HepG2 (cell line): ENCODE data around the gene ATXN7L2. TPM values are rescaled to one million over a fixed set of nuclear protein-coding genes. Genes with fewer than 3 reads are reported as not detected.
A peak's percentile ranks its signal among the peaks of the same experiment; 100 is the strongest.

Experiments
- ATAD3A ChIP-seq: sonication (generic); formaldehyde crosslinking; IDR thresholded peaks from 2 replicates; pipeline ENCODE4 v1.4.0; 2020; ENCODE audit warnings: missing genetic modification reagents
- DR1 ChIP-seq: sonication (generic); formaldehyde crosslinking; IDR thresholded peaks from 2 replicates; pipeline ENCODE4 v1.8.0; 2021; ENCODE audit warnings: mild to moderate bottlenecking, missing genetic modification reagents, inconsistent platforms
- ETV6 ChIP-seq: sonication (generic); formaldehyde crosslinking; conservative IDR thresholded peaks from 2 replicates; pipeline ENCODE4 v1.4.0; 2020; ENCODE audit warnings: missing genetic modification reagents
- HOXA9 ChIP-seq: sonication (generic); formaldehyde crosslinking; IDR thresholded peaks from 2 replicates; pipeline ENCODE4 v1.8.1; 2022; ENCODE audit warnings: missing genetic modification reagents, mild to moderate bottlenecking, moderate library complexity, borderline replicate concordance
- PAWR ChIP-seq: sonication (generic); formaldehyde crosslinking; IDR thresholded peaks from 2 replicates; pipeline ENCODE4 v1.4.0; 2020; ENCODE audit warnings: missing genetic modification reagents, mild to moderate bottlenecking, borderline replicate concordance
- RXRB ChIP-seq: IDR thresholded peaks from 2 replicates; pipeline ENCODE4 v1.6.1; 2016; ENCODE audit warnings: borderline replicate concordance, missing genetic modification reagents, missing compliant biosample characterization
- SCMH1 ChIP-seq: sonication (generic); formaldehyde crosslinking; IDR thresholded peaks from 2 replicates; pipeline ENCODE4 v1.9.0; 2021; ENCODE audit warnings: missing genetic modification reagents, mild to moderate bottlenecking, borderline replicate concordance
- SYNCRIP ChIP-seq: fragments of 200-400 bp; formaldehyde crosslinking; IDR thresholded peaks from 2 replicates; pipeline ENCODE4 v1.6.1; 2018; ENCODE audit warnings: mild to moderate bottlenecking, low read depth, low read length; ENCODE audit not compliant: insufficient read depth
- TEAD3 ChIP-seq: optimal IDR thresholded peaks from 2 replicates; pipeline ENCODE3; 2016; ENCODE audit warnings: borderline replicate concordance
- TP53 ChIP-seq: sonication (generic); formaldehyde crosslinking; conservative IDR thresholded peaks from 2 replicates; pipeline ENCODE4 v1.4.0; 2020; ENCODE audit warnings: missing genetic modification reagents
- ZFP36 ChIP-seq: fragments of 150-350 bp; IDR thresholded peaks from 2 replicates; pipeline ENCODE4 v1.6.1; 2018; ENCODE audit warnings: borderline replicate concordance, low read length, low read depth; ENCODE audit not compliant: partially characterized antibody
- ZNF44 ChIP-seq: sonication (generic); formaldehyde crosslinking; IDR thresholded peaks from 2 replicates; pipeline ENCODE4 v1.5.1; 2020; ENCODE audit warnings: mild to moderate bottlenecking, missing genetic modification reagents
- ZNF768 ChIP-seq: sonication (generic); formaldehyde crosslinking; IDR thresholded peaks from 2 replicates; pipeline ENCODE4 v1.4.0; 2020; ENCODE audit warnings: missing genetic modification reagents
- polyA plus RNA-seq, 8 experiments: library from polyadenylated mRNA; depleted of rRNA in 3 of 8; stranded (reverse) in 7 of 8; unstranded in 1 of 8; fragments of >200 nt; fragmentation: Illumina TruSeq in 4 of 8; extraction: Trizol in 4 of 8; gene quantifications; 2 replicates each; pipeline versions ENCODE4 v1.2.1 to v1.2.3, GENCODE V29; 2011 to 2016; ENCODE audit warnings: low read depth in 4 of 8, missing spikeins in 1 of 8, mixed read lengths in 1 of 8; ENCODE audit not compliant: insufficient read depth in 1 of 8
- total RNA-seq, 5 experiments: library from RNA; depleted of rRNA; stranded (reverse); fragments of >200 nt; fragmentation: Illumina TruSeq; extraction: Trizol; gene quantifications; 2 replicates each; pipeline ENCODE4 v1.2.3, GENCODE V29; 2016; ENCODE audit warnings: low read depth in 1 of 5
- TF ChIP-seq, protein P1 (sequence below): sonication (generic); formaldehyde crosslinking; IDR thresholded peaks from 2 replicates; pipeline ENCODE4 v1.4.0; 2020; ENCODE audit warnings: mild to moderate bottlenecking, missing genetic modification reagents, borderline replicate concordance
- TF ChIP-seq, protein P2 (sequence below): sonication (generic); formaldehyde crosslinking; IDR thresholded peaks from 2 replicates; pipeline ENCODE4 v1.8.1; 2022; ENCODE audit warnings: low read depth, mild to moderate bottlenecking, missing genetic modification reagents
- TF ChIP-seq, protein P3 (sequence below): sonication (generic); formaldehyde crosslinking; IDR thresholded peaks from 2 replicates; pipeline ENCODE4 v1.9.0; 2021; ENCODE audit warnings: missing genetic modification reagents, mild to moderate bottlenecking, borderline replicate concordance
- TF ChIP-seq, protein P4 (sequence below): sonication (generic); formaldehyde crosslinking; IDR thresholded peaks from 2 replicates; pipeline ENCODE4 v1.4.0; 2020; ENCODE audit warnings: mild to moderate bottlenecking, missing genetic modification reagents

ATXN7L2 gene
- total and polyA plus RNA-seq, 2 of the 13 experiments (the other 11 are each of a cell fraction or from before 2014, with no cell fraction given), result 2.7 to 2.8 TPM

- TF ChIP-seq, protein P1, sequence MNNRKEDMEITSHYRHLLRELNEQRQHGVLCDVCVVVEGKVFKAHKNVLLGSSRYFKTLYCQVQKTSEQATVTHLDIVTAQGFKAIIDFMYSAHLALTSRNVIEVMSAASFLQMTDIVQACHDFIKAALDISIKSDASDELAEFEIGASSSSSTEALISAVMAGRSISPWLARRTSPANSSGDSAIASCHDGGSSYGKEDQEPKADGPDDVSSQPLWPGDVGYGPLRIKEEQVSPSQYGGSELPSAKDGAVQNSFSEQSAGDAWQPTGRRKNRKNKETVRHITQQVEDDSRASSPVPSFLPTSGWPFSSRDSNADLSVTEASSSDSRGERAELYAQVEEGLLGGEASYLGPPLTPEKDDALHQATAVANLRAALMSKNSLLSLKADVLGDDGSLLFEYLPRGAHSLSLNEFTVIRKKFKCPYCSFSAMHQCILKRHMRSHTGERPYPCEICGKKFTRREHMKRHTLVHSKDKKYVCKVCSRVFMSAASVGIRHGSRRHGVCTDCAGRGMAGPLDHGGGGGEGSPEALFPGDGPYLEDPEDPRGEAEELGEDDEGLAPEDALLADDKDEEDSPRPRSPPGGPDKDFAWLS, result no peak
- TF ChIP-seq DR1 (0 out of 2 replicates have a peak, but pooled peaks have one; percentile 52), ATAD3A (CRISPR knock-in tag) (no peak), SYNCRIP (no peak), ZFP36 (no peak), SCMH1 (CRISPR knock-in tag) (no peak), PAWR (no peak), ZNF768 (no peak; the same call in 1 of the 2 replicates), TEAD3 (CRISPR knock-in tag) (peak; percentile 17), TP53 (CRISPR knock-in tag) (0 out of 2 replicates have a peak, but pooled peaks have one; percentile 53), ZNF44 (no peak), HOXA9 (CRISPR knock-in tag) (0 out of 2 replicates have a peak, but pooled peaks have one; percentile 53), ETV6 (CRISPR knock-in tag) (no peak), RXRB (CRISPR knock-in tag) (peak; percentile 40; the same call in 1 of the 2 replicates)
- TF ChIP-seq, protein P2, sequence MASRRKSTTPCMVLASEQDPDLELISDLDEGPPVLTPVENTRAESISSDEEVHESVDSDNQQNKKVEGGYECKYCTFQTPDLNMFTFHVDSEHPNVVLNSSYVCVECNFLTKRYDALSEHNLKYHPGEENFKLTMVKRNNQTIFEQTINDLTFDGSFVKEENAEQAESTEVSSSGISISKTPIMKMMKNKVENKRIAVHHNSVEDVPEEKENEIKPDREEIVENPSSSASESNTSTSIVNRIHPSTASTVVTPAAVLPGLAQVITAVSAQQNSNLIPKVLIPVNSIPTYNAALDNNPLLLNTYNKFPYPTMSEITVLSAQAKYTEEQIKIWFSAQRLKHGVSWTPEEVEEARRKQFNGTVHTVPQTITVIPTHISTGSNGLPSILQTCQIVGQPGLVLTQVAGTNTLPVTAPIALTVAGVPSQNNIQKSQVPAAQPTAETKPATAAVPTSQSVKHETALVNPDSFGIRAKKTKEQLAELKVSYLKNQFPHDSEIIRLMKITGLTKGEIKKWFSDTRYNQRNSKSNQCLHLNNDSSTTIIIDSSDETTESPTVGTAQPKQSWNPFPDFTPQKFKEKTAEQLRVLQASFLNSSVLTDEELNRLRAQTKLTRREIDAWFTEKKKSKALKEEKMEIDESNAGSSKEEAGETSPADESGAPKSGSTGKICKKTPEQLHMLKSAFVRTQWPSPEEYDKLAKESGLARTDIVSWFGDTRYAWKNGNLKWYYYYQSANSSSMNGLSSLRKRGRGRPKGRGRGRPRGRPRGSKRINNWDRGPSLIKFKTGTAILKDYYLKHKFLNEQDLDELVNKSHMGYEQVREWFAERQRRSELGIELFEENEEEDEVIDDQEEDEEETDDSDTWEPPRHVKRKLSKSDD, result no peak; the same call in 1 of the 2 replicates
- TF ChIP-seq, protein P3, sequence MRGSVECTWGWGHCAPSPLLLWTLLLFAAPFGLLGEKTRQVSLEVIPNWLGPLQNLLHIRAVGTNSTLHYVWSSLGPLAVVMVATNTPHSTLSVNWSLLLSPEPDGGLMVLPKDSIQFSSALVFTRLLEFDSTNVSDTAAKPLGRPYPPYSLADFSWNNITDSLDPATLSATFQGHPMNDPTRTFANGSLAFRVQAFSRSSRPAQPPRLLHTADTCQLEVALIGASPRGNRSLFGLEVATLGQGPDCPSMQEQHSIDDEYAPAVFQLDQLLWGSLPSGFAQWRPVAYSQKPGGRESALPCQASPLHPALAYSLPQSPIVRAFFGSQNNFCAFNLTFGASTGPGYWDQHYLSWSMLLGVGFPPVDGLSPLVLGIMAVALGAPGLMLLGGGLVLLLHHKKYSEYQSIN (CRISPR knock-in tag), result no peak
- TF ChIP-seq, protein P4, sequence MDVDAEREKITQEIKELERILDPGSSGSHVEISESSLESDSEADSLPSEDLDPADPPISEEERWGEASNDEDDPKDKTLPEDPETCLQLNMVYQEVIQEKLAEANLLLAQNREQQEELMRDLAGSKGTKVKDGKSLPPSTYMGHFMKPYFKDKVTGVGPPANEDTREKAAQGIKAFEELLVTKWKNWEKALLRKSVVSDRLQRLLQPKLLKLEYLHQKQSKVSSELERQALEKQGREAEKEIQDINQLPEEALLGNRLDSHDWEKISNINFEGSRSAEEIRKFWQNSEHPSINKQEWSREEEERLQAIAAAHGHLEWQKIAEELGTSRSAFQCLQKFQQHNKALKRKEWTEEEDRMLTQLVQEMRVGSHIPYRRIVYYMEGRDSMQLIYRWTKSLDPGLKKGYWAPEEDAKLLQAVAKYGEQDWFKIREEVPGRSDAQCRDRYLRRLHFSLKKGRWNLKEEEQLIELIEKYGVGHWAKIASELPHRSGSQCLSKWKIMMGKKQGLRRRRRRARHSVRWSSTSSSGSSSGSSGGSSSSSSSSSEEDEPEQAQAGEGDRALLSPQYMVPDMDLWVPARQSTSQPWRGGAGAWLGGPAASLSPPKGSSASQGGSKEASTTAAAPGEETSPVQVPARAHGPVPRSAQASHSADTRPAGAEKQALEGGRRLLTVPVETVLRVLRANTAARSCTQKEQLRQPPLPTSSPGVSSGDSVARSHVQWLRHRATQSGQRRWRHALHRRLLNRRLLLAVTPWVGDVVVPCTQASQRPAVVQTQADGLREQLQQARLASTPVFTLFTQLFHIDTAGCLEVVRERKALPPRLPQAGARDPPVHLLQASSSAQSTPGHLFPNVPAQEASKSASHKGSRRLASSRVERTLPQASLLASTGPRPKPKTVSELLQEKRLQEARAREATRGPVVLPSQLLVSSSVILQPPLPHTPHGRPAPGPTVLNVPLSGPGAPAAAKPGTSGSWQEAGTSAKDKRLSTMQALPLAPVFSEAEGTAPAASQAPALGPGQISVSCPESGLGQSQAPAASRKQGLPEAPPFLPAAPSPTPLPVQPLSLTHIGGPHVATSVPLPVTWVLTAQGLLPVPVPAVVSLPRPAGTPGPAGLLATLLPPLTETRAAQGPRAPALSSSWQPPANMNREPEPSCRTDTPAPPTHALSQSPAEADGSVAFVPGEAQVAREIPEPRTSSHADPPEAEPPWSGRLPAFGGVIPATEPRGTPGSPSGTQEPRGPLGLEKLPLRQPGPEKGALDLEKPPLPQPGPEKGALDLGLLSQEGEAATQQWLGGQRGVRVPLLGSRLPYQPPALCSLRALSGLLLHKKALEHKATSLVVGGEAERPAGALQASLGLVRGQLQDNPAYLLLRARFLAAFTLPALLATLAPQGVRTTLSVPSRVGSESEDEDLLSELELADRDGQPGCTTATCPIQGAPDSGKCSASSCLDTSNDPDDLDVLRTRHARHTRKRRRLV (CRISPR knock-in tag), result peak; percentile 67; the same call in 1 of the 2 replicates
These were observed 10.3 kb downstream of the ATXN7L2 start, which contains the start of gene CYB561D1 (continued) for GRCh38 chr1:109493805-109494539.
